GM18508 (cell line): ENCODE data around the gene KDM8.

ENCODE experiments used
- ATAC-seq: cut with Tn5 transposase; IDR thresholded peaks from one replicate; pipeline ENCODE4 v1.9.1; 2021; ENCODE audit warnings: moderate number of reproducible peaks; ENCODE audit not compliant: insufficient read depth, unreplicated experiment

The KDM8 gene

DNA sequence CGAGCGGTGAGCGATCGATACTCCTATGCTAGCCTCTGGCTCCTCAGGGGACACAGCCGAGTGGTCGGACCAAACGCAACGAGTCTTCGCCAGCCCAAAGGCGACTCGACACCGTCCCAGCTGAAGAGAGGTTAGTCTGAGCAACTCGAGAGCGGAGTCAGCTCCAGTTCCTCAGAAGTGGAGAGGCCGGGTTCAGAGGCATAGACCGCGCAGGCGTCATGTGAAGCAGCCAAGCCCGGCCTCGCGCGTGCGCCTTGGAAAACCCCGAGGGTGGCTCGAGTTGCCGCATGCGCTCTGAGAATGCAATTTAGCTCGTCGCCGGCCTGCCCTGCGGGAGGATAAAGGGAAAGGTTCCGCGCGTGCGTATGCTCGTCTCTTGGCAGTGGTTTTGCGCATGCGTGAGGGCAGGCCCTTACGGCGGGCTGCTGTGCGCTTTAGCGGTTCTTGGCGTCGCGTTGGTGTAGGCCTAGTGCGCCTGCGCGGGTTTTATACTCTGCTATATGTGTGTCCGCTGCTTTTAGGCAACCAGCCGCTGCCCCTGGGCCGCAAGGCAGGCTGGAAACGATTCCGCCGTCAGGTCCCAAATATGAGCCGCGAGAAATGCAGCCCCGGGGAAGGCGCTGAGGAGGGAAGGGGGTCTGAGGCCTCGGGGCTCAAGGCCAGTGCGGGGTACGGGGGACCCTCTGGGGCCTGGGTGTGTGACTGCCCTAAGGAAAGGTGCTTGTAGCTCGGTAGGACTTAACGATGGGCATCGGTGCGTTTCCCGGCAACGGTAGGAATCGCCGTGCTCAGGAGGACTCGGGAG is at the start of gene KDM8:
KDM8 (plus strand) TSS at position 20 of the 805 bp plus-strand sequence. CDS start 6,598 bp downstream, outside the sequence.
- peak; percentile 80 for ATAC-seq

DNA sequence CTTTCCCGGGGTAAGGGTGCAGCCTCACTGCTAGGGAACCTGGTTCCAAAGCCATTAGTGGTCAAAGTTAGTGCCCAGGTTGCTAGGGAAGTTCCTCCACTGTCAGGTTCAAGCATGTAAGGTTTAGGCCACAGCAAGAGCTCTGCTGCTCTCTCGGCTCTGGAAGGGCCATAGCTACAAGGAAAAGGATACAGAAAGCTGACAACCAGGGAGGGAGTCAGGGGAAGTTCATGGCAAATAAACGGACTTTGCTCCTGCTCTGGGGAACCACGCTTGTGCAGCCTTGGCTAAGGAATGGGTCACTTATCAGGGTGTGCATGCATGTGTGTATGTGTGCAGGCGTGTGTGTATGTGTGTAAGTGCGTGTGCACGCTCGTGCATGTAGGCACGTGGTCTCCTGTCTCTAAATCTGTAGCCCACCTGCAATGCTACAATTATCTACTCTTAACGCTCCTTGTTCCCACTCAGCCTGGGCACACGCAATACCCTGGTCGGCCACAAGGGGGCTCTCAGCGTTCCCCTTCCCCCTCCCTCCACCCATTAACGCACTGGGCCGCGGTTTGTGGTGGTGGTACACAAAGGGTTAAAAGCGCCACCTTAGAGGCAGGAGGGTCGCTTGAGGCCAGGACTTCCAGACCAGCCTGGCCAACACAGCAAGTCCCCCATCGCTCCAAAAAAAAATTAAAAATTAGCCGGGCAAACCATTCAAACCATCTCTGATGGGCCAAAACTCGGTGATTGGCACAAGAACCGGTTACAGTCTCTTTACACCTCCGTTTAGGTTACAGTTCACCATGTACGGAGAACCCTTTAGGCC is 48.4 kb upstream of the KDM8 start:
- no peak for ATAC-seq

DNA sequence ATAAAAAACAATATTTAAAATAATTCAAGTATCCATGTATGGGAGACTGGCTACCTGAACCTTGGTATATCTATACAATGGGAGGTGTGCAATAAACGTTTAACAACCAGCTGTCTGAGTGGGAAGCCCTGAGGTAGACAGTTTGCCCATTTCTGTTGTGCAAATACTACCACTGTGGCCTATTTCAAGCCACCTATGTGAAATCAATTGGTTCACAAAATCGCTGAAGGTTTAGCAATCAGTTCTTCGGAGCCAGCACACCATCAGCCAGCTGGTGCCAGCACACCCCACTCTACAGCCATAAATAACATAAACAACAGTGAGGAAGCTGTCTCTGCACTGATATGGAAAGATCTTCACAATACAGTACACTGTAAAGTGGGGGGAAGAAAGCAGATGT is 46.7 kb upstream of the KDM8 start:
- ATAC-seq = no peak

DNA sequence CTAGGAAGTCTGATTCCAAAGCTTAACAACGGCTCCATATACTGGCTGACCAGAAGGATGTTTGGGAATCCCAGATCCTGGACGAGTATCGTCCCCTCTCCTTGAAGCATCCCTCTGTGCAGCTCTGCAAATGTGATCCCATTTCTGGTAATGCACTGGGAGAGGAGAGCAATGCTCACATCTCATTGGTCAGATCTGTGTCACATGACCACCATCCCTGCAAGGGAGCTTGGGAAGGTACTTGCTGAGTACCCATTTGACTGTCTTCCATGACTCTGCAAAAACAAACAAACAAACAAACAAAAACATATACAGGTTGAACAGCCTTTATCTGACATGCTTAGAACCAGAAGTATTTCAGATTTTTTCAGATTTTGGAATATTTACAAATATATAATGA is 41.9 kb upstream of the KDM8 start:
- ATAC-seq = no peak

DNA sequence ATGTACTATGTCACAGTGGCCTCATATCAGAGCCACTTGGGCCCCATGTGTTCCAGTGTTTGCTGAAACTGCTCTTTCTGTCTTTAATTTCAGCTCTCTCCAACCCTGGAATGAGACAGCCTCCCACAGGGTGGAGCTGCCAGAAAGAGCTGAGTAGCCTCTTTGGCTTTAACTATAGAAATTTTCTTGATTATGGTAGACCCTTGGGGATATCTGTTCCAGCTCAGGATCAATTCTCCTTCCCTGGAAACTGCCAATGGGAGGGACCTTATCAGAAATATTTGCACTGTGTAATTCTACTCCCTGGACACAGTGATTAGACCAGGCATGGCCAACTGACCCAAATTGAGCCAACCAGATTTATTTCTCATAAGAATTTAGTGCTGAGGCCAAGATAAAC is 39.0 kb upstream of the KDM8 start:
- ATAC-seq = no peak

DNA sequence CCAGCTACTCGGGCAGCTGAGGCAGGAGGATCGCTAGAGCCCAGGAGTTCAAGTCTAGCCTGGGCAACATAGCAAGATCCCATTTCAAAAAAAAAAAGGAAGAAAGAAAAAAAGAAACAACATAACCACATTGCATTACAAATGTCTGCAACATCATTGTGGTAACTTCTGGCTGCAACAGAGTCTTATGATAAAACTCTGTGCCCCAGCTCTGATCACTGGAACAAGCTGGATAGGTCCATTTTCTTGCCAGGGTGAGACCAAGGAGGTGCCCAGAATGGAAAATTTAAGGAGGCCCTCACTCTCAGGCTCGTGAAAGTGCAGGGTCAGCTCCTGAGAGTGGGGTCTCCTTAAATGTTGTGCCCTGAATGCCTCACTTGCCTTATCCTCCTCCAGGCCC is 37.8 kb upstream of the KDM8 start:
- ATAC-seq = no peak

DNA sequence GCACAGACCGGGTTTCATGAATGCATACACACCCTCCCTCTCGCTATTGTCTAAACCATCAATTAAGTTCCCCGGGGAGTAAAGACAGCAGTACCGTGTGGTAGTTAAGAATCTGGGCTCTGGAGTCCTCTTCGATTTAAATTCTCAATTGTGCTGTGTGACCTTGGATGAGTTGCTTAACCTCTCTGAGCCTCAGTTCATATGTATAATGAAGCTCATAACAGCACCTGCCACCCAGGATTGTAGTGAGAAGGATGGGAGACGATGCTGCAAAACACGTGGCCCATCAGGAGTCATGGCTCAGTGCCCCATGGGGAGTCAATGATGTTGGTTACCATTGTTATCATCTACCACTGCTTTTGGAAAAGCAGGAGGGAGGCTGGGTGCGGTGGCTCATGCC is 34.5 kb upstream of the KDM8 start:
- no peak for ATAC-seq

DNA sequence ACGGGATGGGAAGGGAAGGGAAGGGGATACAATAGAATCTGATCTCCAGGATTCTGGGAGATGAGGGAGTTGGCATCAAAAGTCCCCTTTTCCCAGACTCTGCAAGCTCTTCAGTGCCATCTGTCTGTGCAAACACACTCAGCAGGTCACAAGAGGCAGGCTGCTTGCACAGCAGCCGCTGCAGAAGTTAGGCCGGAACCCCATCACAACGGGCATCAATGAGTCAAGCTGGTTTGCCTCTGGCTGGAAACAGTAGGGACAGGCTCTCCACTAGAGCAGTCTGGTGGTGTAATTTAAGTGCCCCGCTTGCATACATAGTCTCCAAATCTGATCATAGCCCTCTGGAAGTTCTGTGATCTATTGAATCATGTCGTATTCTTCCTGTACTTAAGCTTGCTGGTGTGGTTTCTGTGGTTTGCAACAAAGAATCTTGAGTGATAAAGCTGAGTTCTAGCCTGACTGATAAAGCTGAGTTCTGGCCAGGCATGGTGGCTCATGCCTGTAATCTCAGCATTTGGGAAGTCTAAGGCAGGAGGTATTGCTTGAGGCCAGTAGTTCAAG is 33.7 kb upstream of the KDM8 start:
- ATAC-seq = no peak

DNA sequence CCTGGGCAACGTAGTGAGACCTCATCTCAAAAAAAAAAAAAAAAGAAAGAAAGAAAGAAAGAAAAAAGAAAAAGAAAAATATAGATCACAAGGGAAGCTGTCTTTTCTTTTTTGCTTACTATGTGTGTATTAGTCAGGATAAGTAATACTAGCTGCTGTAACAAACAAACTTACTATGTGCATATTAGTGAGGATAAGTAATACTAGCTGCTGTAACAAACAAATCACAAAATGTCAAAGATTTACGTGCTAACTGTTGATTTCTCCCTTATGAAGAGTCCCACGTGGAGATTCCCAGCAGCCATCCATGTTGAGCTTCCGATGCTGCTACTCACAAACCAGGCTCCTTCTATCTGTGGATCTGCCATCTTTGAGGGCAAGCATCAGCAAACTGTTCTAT is 31.7 kb upstream of the KDM8 start:
- ATAC-seq = no peak

DNA sequence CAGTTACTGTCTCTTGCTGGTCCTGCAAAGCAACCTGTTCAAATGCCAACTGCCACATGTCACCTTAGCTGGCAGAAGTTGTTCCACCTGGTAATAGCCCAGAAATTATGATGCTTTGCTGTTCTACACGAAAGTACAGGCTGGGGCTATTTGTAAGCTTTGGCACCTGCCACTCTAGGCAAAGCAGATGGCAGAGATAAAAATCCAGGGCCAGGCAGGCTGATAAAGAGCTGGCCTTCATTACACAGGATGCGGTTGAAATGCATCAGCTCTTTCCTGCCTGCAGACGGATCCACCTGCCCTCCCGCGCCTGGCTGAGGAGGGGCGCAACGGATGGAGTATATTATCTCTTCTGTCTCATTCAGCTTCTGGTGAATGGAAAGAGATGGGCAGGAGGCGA is 29.3 kb upstream of the KDM8 start:
- ATAC-seq = no peak

DNA sequence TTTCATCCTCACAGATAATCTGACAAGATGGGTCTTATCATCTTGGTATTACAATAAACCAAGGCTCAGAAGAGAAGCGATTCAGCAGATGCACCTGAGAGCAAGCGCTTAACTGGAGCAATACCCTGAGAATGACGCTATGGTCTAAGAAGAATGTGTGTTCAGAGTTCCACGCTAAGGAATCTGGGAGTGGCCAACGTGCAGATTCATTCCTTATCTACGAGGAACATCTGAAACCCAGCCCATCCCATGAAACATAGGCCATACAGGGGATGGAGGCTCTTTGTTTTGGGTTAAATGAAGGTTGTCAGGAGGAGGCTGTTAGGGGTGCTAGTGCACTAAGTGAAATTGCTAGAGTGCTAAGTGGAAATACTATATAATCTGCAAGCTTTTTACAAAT is 28.5 kb upstream of the KDM8 start:
- no peak for ATAC-seq

DNA sequence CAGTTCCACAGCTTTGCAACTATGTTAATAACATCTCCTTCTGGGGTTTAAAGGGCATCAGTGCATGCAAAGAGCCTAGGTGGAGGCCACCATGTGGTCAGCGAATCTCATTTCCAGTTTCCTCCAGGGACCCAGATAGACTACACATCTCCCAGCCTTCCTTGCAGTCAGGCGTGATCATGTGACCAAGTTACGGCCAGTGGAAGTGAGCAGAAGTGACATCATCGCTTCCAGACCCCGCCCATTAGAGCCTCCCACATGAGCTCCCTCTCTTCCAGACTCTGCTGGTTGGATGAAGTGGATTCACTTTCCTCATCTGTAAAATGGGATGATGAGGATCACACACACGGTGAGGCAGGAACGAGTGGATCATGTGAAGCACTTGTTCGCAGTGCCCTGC is 27.4 kb upstream of the KDM8 start:
- no peak for ATAC-seq

DNA sequence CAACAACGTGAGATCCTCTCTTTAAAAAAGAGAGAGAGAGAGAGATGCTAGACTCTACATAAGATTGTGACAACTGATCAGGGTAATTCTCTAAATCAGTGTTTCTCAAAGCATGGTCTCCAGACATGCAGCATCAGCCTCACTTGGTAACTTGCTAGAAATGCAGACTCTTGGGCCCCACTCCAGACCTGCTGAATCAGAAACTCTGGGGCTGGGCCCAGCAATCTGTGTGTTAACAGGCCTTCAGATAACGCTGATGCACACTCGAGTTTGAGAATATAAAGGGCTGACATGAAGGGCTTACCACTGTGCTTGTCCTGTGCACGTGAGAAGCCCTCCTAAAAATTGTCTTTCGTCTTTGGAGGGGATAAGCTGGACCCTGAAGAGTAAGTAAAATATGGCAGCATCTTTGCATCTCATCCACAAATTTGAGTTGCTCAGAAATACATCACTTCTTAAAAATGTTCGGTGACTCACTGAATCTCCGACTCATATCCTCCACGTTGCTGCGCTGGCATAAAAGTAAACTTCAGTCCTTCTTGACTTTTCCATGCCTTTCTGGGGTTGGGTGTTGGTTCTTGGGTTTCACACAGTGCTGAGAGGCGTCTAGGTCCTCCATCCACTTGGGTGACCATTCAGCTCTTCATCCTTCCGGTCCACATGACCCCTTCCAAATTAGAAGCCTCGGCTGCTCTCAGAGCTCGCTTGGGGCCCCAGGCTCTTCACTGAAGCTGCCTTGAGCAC is 26.1 kb upstream of the KDM8 start:
- ATAC-seq = no peak

DNA sequence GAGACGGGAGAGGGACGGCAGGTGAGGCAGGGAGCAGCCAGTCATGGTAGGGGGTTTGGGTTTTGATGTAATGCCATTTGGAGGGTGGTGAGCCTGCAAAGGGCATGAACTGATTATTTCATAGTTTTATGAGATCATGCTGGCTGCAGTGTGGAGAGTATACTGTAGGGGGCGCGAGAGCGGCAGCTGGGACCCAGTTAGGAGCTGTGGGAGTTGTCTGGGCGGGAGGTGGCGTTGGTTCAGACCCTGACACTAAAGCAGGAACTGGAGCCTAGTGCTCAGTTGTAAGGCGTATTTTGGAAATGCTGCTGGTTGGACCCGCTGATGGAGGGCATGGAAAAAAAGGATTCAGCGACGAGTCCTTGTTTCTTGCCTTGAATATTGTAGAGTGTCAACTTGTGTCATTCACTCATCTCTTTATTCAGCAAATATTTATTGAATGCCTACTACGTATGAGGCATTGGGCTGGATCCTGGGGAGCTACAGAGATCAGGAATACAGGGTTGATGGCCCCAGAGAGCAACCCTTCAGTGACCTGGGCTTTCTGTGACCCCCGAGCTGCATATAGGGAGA is 23.7 kb upstream of the KDM8 start:
- ATAC-seq = no peak

DNA sequence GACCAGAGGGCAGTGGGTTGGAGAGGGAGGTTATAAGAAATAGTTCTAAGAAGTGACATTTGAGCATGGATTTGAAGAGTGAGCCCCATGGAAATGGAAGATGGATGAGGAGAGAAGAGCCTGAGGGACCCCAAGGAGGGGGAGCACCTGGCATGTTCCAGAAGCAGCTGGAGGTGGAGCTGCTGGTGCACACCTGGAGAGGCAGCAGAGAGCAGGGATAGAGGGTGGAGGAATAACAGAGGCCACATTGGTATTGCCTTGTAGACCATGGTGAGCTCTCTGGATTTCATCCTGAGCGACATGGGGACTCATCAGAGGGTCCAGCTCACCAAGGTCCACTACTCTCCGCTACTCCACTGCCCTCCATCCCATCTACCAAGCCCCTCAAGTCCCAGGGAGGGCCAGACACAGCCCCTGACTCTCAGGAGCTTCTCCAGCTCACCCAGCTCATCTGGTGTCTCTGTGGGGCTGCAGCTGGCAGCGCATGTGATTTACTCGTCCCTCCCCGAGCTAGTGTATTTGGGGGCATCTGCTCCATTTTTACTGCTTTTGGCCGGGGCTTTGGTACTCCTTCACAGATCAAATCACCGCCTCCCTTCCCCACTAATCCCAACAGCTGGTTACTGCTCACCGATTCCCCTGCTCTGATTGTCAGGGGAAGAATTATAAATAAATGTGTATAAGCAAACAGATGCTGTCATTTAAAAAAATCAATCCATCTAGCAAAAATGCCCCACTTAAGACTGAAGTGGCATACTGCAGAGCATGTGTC is 22.1 kb upstream of the KDM8 start:
- ATAC-seq = no peak

DNA sequence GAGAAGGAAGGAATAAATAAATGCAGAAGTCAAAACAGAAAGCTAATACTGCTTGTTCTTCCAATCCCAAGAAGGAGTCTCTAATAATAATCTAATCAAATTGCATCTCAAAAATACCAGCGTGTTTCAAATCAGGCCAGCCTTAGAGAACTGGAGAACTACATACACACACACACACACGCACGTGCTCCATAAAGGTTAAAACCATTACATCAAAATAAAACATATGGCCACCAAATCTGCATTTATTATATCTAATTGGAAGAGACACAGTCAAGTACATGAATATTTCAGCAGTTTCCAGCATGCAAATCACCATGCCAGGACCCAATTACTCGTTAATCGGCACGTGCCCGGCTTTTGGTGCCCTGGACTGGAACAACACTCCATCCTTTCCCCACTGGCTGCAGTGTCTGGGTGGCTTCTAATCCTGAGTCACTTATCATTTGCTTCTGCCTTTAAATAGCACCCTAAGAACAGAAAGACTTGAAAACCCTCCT is 20.4 kb upstream of the KDM8 start:
- no peak for ATAC-seq

DNA sequence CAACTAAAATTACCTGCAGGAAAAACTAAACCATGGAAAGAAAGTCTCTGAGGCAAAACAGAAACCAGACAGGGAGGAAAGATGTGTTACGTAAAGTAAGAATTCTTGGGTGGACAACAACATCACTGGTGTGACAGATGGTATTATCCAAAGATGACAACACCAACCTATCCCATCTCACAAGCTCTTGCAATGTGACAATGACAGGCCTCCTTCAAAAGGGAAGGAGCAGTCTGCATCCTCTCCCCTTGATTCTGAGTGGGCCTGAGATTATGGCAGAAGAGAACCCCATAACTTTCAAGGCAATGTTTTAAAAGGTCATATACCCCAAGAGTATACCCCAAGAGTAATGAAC is 17.6 kb upstream of the KDM8 start:
- no peak for ATAC-seq

DNA sequence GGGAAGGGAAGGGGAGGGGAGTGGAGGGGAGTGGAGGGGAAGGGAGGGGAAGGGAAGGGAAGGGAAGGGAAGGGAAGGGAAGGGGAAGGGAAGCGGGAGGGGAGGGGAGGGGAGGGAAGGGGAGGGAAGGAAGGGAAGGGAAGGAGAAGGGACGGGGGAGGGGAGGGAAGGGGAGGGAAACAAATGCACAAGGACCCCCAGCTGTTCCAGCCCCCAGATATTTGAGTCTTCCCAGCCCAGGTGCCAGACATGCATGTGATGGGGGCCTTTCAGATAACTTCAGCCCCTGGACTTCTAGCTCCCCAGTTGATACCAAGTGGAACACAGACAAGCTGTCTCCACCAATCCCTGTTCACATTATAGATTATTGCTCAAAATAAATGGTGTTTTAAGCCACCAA is 14.7 kb upstream of the KDM8 start:
- ATAC-seq = no peak

DNA sequence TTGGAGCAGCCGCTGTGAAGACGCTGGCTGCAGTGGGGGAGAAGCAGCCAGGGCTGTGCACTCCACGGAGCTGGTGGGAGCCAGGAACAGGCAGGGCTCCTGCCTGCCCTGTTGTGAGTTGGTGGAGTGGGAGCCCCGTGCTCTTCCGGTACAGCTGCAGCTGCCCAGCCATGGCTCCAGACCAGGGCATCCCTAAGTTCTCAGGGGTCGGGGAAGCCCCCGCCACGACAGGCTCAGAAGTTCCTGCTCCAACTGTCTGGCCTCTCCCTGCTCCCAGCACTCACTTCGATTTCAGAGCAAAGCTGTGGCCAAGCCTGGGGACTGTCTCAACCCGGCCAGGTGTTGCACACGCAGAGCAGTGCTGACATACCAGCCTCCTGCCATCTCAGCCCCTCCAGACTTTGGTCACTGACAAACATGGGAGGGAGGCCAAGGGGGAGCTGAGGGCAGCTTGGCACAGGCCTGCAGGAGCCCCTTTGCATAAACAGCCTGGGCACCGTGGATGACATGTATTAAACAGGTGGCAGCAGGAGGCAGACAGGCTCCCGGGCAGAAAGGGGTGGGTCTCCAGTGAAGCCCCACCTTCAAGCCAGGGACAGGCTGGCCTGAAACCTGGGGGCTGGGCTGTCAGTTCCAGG is 13.9 kb upstream of the KDM8 start:
- no peak for ATAC-seq
